ENCODE data around the gene CHIC2. TPM values are rescaled to one million over a fixed set of nuclear protein-coding genes. Genes with fewer than 3 reads are reported as not detected.
"Not testable (repeated sequence)": the region's sequence is repeated elsewhere in the genome, so short reads cannot be mapped to it uniquely, and the experiment has no call there.

CHIC2 gene
- total RNA-seq, 6 experiments from 2014 or later, result 8.4 to 22.9 (median 15.3) TPM

GRCh38 chr4:54054501-54054900 is 9.9 kb downstream of the CHIC2 start:
- Histone ChIP-seq H3K27me3 (no peaks in the 10 kb centered on the region), H3K4me3 (no peak overlapping the region), H3K4me1 (peaks cover 0 to 53% (median 18%) of the 10 kb centered on the region in 4 donors), H3K36me3 (no peaks in the 10 kb centered on the region), H3K27ac (no peak overlapping the region), H3K9me3 (no peaks in the 10 kb centered on the region)
- DNase-seq (no peak), ATAC-seq (no peak)
- intact Hi-C loops (cut with DNase I), result no loop called here
- WGBS (ENCODE audit: insufficient coverage, low coverage, low lambda C conversion rate, missing lambda C conversion rate), result 98% methylated on average over 2 of the region's 2 CpGs
- TF ChIP-seq POLR2A (IDR thresholded peaks at IDR 0.05) (no peak), CTCF (IDR thresholded peaks at IDR 0.05) (no peak)

- DNase-seq (peak; percentile 54 to 64 (median 55)), ATAC-seq (peak; percentile 57 to 85 (median 72))
- H3K9me3 ChIP-seq; H3K4me3 ChIP-seq; H3K27me3 ChIP-seq; H3K36me3 ChIP-seq; intact Hi-C loops (cut with DNase I): not testable (repeated sequence)
- Histone ChIP-seq H3K27ac (peak overlapping the region in 1 of 3 donors; percentile 29), H3K4me1 (peaks cover 0 to 52% (median 18%) of the 10 kb centered on the region in 4 donors)
- 16% methylated on average over 4 of the region's 5 CpGs for WGBS (ENCODE audit: insufficient coverage, low coverage, low lambda C conversion rate, missing lambda C conversion rate)
Measured at GRCh38 chr4:54053322-54053721, 11.1 kb downstream of the CHIC2 start.

- H3K27me3 ChIP-seq, result no peaks in the 10 kb centered on the region
- no peaks in the 10 kb centered on the region for H3K9me3 ChIP-seq
- TF ChIP-seq CTCF (IDR thresholded peaks at IDR 0.05) (no peak), POLR2A (IDR thresholded peaks at IDR 0.05) (no peak)
- H3K4me3 ChIP-seq, result no peak overlapping the region
- H3K27ac ChIP-seq, result no peak overlapping the region
- intact Hi-C loops (cut with DNase I), result no loop called here
- H3K36me3 ChIP-seq, result peaks cover 0 to 15% (median 4%) of the 10 kb centered on the region in 4 donors
- ATAC-seq, result no peak
- peaks cover 0 to 23% (median 5%) of the 10 kb centered on the region in 4 donors for H3K4me1 ChIP-seq
- WGBS (ENCODE audit: insufficient coverage, low coverage, low lambda C conversion rate, missing lambda C conversion rate), result 7% methylated on average over 1 of the region's 1 CpG
- no peak for DNase-seq
Measured at GRCh38 chr4:54050214-54050904, 14.0 kb downstream of the CHIC2 start.

- ATAC-seq; H3K4me3 ChIP-seq; H3K4me1 ChIP-seq; DNase-seq; intact Hi-C loops (cut with DNase I); H3K9me3 ChIP-seq; H3K27me3 ChIP-seq; H3K27ac ChIP-seq: not testable (repeated sequence)
- peaks cover 0 to 10% (median 2%) of the 10 kb centered on the region in 4 donors for H3K36me3 ChIP-seq
- 79% methylated on average over 3 of the region's 4 CpGs for WGBS (ENCODE audit: insufficient coverage, low coverage, low lambda C conversion rate, missing lambda C conversion rate)
Measured at GRCh38 chr4:54043630-54044029, 20.8 kb downstream of the CHIC2 start.

- H3K36me3 ChIP-seq, result no peaks in the 10 kb centered on the region
- H3K9me3 ChIP-seq, result no peaks in the 10 kb centered on the region
- H3K4me1 ChIP-seq, result no peaks in the 10 kb centered on the region
- intact Hi-C loops (cut with DNase I), result no loop called here
- H3K4me3 ChIP-seq, result no peak overlapping the region
- ATAC-seq (no peak), DNase-seq (no peak)
- TF ChIP-seq POLR2A (IDR thresholded peaks at IDR 0.05), result no peak
- TF ChIP-seq CTCF (IDR thresholded peaks at IDR 0.05), result no peak
- no peak overlapping the region for H3K27ac ChIP-seq
- H3K27me3 ChIP-seq, result no peaks in the 10 kb centered on the region
- 69% methylated on average over 1 of the region's 2 CpGs for WGBS (ENCODE audit: insufficient coverage, low coverage, low lambda C conversion rate, missing lambda C conversion rate)
Measured at GRCh38 chr4:54041933-54042332, 22.5 kb downstream of the CHIC2 start.
